SJSA1 (cell line): ENCODE data around the gene ATOSB. TPM values are rescaled to one million over a fixed set of nuclear protein-coding genes. Genes with fewer than 3 reads are reported as not detected.
A peak's percentile ranks its signal among the peaks of the same experiment; 100 is the strongest.
"Not testable (repeated sequence)": the region's sequence is repeated elsewhere in the genome, so short reads cannot be mapped to it uniquely, and the experiment has no call there.

Experiments used
- DNase-seq, 2 experiments: peaks; one replicate each; pipeline ENCODE4 v3.0.0-alpha.2; 2015 to 2020; ENCODE audit warnings: low spot score in 2 of 2, low read depth in 1 of 2
- H3K27ac ChIP-seq: fragments of 250-450 bp; sonication (Bioruptor Pico); 2 replicates; pipeline ENCODE4 v1.5.1; 2020; ENCODE audit warnings: mild to moderate bottlenecking, moderate library complexity
- H3K27me3 ChIP-seq: fragments of 250-450 bp; sonication (Bioruptor Pico); replicated peaks from 2 replicates; pipeline ENCODE4 v1.5.1; 2020; ENCODE audit warnings: mild to moderate bottlenecking, moderate library complexity
- H3K36me3 ChIP-seq: fragments of 250-450 bp; sonication (Bioruptor Pico); 2 replicates; pipeline ENCODE4 v1.5.1; 2020; ENCODE audit warnings: mild to moderate bottlenecking
- H3K4me1 ChIP-seq: fragments of 250-450 bp; sonication (Bioruptor Pico); replicated peaks from 2 replicates; pipeline ENCODE4 v1.6.1; 2021; ENCODE audit warnings: mild to moderate bottlenecking
- H3K4me3 ChIP-seq: fragments of 250-450 bp; sonication (Bioruptor Pico); 2 replicates; pipeline ENCODE4 v1.5.1; 2020; ENCODE audit warnings: mild to moderate bottlenecking
- H3K9me3 ChIP-seq: fragments of 250-450 bp; sonication (Bioruptor Pico); replicated peaks from 2 replicates; pipeline ENCODE4 v1.5.1; 2020; ENCODE audit warnings: mild to moderate bottlenecking
- total RNA-seq: library from RNA; depleted of rRNA; stranded (reverse); fragments of >200 nt; shearing (Covaris generic); gene quantifications from 2 replicates; pipeline ENCODE4 v1.2.3, GENCODE V29; 2014; rRNA removed

The ATOSB gene
- total RNA-seq: 3.1 and 5.7 TPM in 2 replicates

DNA sequence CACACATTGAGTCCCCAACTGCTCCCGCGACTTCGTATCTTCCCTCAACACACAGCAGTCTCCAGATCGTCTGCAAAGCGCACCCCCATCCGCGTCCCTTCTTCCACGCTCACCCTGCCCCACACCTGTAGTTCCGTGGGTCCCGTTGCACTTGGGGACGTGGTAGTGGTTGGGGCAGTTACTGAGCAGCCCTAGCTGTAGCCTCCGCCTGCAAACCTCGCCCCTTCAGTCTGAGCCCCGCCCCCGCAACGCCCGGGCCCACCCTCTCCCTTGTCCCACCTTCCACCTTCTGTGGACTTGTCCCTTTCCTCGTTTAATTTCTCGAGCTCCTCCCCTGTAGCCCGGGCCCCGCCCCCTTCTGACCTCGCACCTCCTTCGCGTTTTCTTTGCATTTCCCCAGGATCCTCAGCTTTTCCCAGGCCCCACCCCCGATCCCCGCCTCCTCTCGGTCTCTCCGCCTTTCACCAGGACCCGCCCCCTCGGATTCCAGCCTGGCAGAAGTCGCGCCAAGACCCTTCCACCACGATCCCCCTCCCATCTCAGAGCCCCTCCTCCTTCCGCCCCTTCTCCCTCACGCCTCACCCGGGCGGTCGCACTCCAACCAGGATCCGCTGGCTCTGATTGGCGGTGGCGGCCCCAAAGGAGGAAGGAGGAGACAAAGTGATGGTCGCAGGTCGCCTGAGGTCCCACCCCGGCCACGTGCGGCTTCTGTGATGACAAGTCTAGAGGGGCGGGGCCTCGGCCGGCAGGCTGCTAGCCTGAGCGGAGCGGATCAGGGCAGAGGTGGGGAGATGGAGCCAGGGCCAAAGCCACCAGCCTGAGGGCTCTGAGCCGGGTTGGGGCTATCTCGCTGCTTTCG, at the start of gene ATOSB:
Gene ATOSB (minus strand): TSS at position 183 of the 859 bp plus-strand sequence. CDS start 7,588 bp downstream, outside the sequence.
- peak within 1 kb of the TSS; percentile 78 for H3K27ac ChIP-seq
- DNase-seq: peak; percentile 85 to 94
- H3K27me3 ChIP-seq: no peaks in the 10 kb centered on the region
- no peaks in the 10 kb centered on the region for H3K36me3 ChIP-seq
- peaks cover 36% of the 10 kb centered on the region for H3K4me1 ChIP-seq
- H3K4me3 ChIP-seq: peak within 1 kb of the TSS; percentile 35
- H3K9me3 ChIP-seq: no peaks in the 10 kb centered on the region

DNA sequence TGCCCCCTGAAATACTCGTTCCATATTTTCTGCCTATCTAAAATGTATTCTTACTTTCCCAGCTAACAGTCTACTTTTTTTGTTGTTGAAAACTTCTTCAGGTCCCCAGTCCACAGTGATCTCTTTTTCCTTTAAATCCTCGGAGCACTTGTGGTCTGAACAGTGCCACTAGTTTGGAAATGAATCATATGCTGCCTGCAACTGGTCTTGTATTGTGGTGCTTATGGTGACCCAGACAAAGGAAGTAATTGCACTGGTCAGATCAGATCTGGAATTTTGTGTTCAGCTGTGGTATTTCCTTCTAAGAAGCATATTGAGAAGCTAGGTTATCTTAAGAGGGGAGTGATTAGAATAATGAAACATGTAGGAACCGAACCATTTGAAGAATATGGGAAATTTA, 49.0 kb upstream of the ATOSB start:
- Histone ChIP-seq H3K36me3 (no peaks in the 10 kb centered on the region), H3K9me3 (no peaks in the 10 kb centered on the region), H3K27ac (no peak overlapping the region), H3K27me3 (no peaks in the 10 kb centered on the region), H3K4me3 (no peak overlapping the region), H3K4me1 (no peaks in the 10 kb centered on the region)
- DNase-seq: no peak

DNA sequence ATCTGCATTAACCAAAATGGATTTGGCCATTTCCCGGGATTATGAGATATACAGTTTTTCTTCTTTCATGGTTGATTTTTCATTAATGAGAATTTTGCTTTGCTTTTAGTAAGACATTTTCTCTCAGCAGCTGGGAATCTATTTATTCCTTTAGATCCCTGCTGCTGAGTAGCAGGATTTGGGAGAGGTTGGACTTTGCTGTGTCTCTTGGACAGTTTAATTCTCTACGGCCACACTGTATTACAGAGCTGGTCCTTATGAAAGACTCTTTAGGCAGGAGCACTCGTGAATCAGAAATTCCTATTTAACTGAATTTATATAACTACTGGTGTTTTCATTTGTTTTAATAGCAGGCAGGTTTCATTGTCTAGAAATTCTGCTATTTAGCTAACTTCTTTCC, 47.8 kb upstream of the ATOSB start:
- no peak overlapping the region for H3K27ac ChIP-seq
- no peak for DNase-seq
- H3K36me3 ChIP-seq: no peaks in the 10 kb centered on the region
- no peaks in the 10 kb centered on the region for H3K27me3 ChIP-seq
- H3K9me3 ChIP-seq: no peaks in the 10 kb centered on the region
- H3K4me1 ChIP-seq: no peaks in the 10 kb centered on the region
- H3K4me3 ChIP-seq: no peak overlapping the region

- H3K4me1 ChIP-seq: no peaks in the 10 kb centered on the region
- no peak for DNase-seq
- no peak overlapping the region for H3K27ac ChIP-seq
- no peaks in the 10 kb centered on the region for H3K9me3 ChIP-seq
- H3K36me3 ChIP-seq: no peaks in the 10 kb centered on the region
- H3K4me3 ChIP-seq: peak overlapping the region; percentile 66
- no peaks in the 10 kb centered on the region for H3K27me3 ChIP-seq
Measured at GRCh38 chr9:35162605-35163315, 47.1 kb upstream of the ATOSB start.

DNA sequence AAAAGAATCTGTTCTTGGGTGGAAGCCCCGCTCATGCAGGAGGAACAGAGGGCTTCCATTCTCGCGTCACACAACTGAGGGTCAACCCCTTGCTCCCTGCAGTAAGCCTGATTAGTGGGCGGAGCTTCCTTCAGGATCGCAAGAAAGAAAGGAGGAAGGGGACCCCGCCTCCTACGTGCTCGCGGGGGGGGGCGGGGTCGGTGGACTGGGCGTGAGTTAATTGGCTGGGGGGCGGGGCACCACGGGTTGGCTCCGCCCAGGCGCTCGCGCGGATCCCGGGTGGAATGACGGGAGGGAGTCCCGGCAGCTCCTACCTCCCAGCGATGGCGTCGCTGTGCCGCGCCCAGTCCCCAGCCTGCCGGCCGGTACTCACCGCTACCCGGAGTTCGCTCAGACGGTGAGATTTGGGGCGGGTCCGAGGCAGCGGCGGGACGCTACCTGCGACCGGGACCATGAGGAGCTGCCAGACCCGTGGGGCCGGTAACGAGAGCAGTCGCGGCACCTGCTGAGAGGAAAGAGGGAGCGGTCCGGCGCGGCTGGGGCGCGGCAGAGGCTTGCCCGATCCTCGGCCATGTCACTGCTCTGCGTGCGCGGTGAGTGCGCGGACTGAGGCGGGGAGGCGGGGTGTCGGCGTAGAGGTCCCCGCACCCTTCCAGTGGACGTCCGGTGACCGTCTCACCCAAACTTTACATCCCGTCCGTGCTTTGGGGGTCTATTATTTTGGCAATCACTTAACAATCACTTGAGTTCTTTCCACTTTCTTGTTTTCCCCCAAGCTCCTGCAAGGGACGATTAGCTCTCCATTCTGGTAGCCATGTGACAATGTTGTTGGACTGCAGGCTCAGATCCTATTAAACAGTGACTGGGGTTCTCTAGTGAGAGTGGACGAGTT, 46.3 kb upstream of the ATOSB start, which contains the start of gene UNC13B:
Gene UNC13B (plus strand): TSS at position 297 of the 892 bp plus-strand sequence. CDS start 275 bp downstream, at position 572.
- DNase-seq: peak; percentile 66 to 70
- Histone ChIP-seq H3K4me3 (peak within 1 kb of the TSS; percentile 66), H3K9me3 (no peaks in the 10 kb centered on the region), H3K27me3 (no peaks in the 10 kb centered on the region), H3K4me1 (no peaks in the 10 kb centered on the region), H3K36me3 (no peaks in the 10 kb centered on the region), H3K27ac (no peak within 1 kb of the TSS)

DNA sequence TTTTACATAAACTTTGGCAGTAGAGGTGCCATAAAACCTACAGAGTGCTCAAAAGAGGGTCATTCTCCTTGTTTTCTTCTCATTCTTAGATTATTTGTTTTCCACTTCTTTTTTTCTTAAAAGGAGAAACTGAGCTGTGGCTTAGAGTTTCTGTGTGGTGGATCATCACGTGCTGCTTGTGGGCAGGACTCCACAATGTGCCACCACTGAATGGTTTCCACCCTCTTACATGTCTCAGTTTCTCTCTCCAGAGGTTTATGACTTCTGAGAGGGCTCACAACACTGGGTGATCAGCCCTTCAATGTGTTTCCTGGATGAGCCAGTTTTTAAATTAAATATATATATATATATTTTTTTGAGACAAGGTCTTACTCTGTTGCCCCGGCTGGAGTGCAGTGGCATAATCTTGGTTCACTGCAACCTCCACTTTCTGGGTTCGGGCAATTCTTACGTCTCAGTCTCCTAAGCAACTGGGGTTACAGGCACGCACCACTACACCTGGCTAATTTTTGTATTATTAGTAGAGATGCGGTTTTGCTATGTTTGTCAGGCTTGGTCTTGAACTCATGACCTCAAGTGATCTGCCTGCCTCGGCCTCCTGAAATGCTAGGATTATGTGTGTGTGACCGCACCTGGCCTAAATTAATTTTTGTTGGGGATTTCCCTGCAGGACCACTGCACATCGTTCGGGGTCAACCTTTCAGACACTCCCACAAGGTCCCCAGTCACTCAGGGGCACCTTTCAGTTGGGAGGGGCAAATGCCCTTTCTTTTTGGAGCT, 43.0 kb upstream of the ATOSB start:
- no peaks in the 10 kb centered on the region for H3K9me3 ChIP-seq
- H3K27ac ChIP-seq: no peak overlapping the region
- DNase-seq: no peak
- no peak overlapping the region for H3K4me3 ChIP-seq
- no peaks in the 10 kb centered on the region for H3K27me3 ChIP-seq
- H3K4me1 ChIP-seq: no peaks in the 10 kb centered on the region
- H3K36me3 ChIP-seq: no peaks in the 10 kb centered on the region

DNA sequence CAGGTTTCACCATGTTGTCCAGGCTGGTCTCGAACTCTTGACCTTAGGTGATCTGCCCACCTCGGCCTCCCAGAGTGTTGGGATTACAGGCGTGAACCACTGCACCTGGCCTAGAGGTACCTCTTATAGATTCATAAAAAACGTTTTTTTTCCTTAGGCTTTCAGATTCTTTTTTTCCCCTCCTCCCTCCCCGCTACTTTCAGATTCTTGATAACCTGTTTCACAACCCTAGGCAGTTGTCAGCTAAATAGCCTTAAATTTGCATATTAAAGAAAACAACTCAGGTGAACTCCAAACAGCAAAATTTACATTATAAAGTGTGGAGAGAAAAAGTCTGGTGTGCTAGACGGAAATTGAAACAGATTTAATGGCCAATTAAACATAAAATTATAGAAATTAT, 42.2 kb upstream of the ATOSB start:
- H3K36me3 ChIP-seq, H3K27ac ChIP-seq, H3K4me1 ChIP-seq, H3K27me3 ChIP-seq, H3K9me3 ChIP-seq, DNase-seq, H3K4me3 ChIP-seq: not testable (repeated sequence)

DNA sequence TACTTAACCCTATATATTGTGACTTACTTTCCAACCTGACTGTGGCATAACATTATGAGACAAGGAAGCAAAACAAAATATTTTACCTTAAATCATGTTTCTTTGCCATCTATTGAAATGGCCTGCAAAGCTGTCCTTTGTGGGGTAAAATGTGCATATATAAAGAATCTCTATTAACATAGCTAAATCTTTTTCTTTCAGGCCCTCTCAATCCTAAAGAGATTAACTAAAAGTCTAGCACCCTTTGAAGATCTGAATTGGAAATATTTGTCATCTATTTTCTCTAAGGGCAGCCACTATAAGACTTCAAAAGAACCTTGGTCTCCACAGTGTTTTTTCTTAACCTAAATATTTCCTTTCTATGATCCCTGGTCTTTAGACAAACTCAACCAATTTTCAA, 41.1 kb upstream of the ATOSB start:
- H3K36me3 ChIP-seq: no peaks in the 10 kb centered on the region
- H3K27me3 ChIP-seq: no peaks in the 10 kb centered on the region
- no peak for DNase-seq
- no peak overlapping the region for H3K27ac ChIP-seq
- H3K4me1 ChIP-seq: no peaks in the 10 kb centered on the region
- no peaks in the 10 kb centered on the region for H3K9me3 ChIP-seq
- H3K4me3 ChIP-seq: no peak overlapping the region

- H3K4me1 ChIP-seq: no peaks in the 10 kb centered on the region
- no peak overlapping the region for H3K4me3 ChIP-seq
- no peak for DNase-seq
- H3K27ac ChIP-seq: no peak overlapping the region
- H3K36me3 ChIP-seq: no peaks in the 10 kb centered on the region
- H3K27me3 ChIP-seq: no peaks in the 10 kb centered on the region
- H3K9me3 ChIP-seq: no peaks in the 10 kb centered on the region
Measured at GRCh38 chr9:35152926-35153325, 37.3 kb upstream of the ATOSB start.

- not testable (repeated sequence) for H3K27me3 ChIP-seq, H3K27ac ChIP-seq, H3K4me3 ChIP-seq, DNase-seq, H3K36me3 ChIP-seq, H3K4me1 ChIP-seq, H3K9me3 ChIP-seq
Measured at GRCh38 chr9:35147941-35148563, 32.4 kb upstream of the ATOSB start.

- Histone ChIP-seq H3K9me3 (no peaks in the 10 kb centered on the region), H3K4me1 (no peaks in the 10 kb centered on the region), H3K27me3 (no peaks in the 10 kb centered on the region), H3K4me3 (no peak overlapping the region), H3K27ac (no peak overlapping the region), H3K36me3 (no peaks in the 10 kb centered on the region)
- no peak for DNase-seq
Measured at GRCh38 chr9:35142037-35142436, 26.4 kb upstream of the ATOSB start.

DNA sequence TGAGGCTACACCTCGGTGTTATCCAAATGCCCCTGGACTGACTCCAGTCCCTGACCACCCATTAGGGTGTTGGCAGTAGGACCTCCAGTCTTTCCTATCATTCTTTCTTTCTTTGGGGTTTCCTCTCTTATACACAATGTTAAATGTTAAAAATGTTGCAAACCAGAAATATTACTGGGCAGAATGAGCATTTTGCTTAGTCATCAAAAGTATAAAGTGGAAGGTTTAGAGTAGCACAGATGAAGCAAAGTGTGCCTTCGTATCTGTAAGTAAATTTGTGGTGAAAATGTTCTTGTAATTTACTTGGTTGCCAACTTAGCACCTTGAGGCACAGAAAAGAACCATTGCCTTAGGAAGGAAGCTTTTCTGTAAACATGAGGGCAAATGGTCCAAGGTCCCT, 24.4 kb upstream of the ATOSB start:
- H3K4me1 ChIP-seq: no peaks in the 10 kb centered on the region
- H3K36me3 ChIP-seq: no peaks in the 10 kb centered on the region
- H3K27me3 ChIP-seq: no peaks in the 10 kb centered on the region
- H3K9me3 ChIP-seq: no peaks in the 10 kb centered on the region
- no peak for DNase-seq
- no peak overlapping the region for H3K27ac ChIP-seq
- H3K4me3 ChIP-seq: no peak overlapping the region
